Subcutaneous adipose tissue (tissue), 4 donors: ENCODE results near the gene LRRC61. TPM values are rescaled to one million over a fixed set of nuclear protein-coding genes. Genes with fewer than 3 reads are reported as not detected.

Experiments used
- CTCF ChIP-seq: fragments of 450-650 bp; IDR thresholded peaks from one replicate; pipeline ENCODE4 v1.5.1; 2016; ENCODE audit warnings: low read depth, mild to moderate bottlenecking, control low read depth, antibody characterized with exemption, moderate library complexity
- total RNA-seq, 4 donors: library from RNA; depleted of rRNA; stranded (reverse); fragments of >200 nt; gene quantifications; one replicate each; pipeline ENCODE4 v1.1.0, GENCODE V29; 2016

The LRRC61 gene
- total RNA-seq, 4 donors from 2014 or later, result 1.6 to 8.4 (median 5.1) TPM

- no peak for TF ChIP-seq CTCF
Observed at GRCh38 chr7:150360363-150361058, 37.4 kb downstream of the LRRC61 start.

- no peak for TF ChIP-seq CTCF
Observed at GRCh38 chr7:150361402-150361801, 38.2 kb downstream of the LRRC61 start.

GRCh38 chr7:150361807-150362621 lies 38.9 kb downstream of the LRRC61 start:
- no peak for TF ChIP-seq CTCF

- no peak for TF ChIP-seq CTCF
Observed at GRCh38 chr7:150363370-150363769, 40.2 kb downstream of the LRRC61 start.

GRCh38 chr7:150363872-150364271 lies 40.7 kb downstream of the LRRC61 start:
- no peak for TF ChIP-seq CTCF

- TF ChIP-seq CTCF, result no peak
Observed at GRCh38 chr7:150365194-150365593, 42.0 kb downstream of the LRRC61 start.

- no peak for TF ChIP-seq CTCF
Observed at GRCh38 chr7:150365673-150366398, 42.7 kb downstream of the LRRC61 start.
